ENCODE data around the gene COPZ1.

COPZ1 gene

DNA sequence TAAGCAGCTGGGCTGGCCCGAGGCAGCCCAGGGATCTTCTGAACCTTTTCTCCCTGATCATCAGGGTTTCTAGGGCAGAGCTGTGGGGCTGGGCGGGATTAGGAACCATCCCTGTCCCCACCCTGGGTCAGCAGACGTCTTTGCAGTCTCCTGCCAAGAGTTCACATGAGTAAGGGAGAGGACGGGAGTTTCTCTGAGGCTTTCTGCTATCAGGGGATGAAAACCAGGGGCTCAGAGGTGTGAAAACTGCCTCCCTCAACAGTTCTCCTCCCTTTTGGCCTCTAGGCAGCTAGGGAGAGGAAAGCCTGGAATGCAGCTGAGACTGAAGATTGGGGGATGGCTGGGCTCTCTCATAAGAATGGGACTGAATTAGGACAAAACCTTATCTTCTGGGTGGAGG lies 51.7 kb downstream of the COPZ1 start:
- Histone ChIP-seq H3K14ac (ENCODE audit: low read length) (no peak overlapping the region), H2AFZ (ENCODE audit: low read length) (no peak overlapping the region), H3K18ac (ENCODE audit: low read length) (no peak overlapping the region), H3K4me2 (ENCODE audit: insufficient read depth, low read length, poor library complexity, severe bottlenecking) (no peak overlapping the region), H2BK15ac (ENCODE audit: low read length) (no peak overlapping the region), H3K4ac (ENCODE audit: low read length) (no peak overlapping the region), H2BK120ac (ENCODE audit: low read depth, low read length) (no peak overlapping the region), H4K8ac (ENCODE audit: low read depth, low read length) (no peak overlapping the region), H3K9me3 (replicated peaks in 1 of 2; ENCODE audit: control insufficient read depth in 2 of 2, insufficient read depth in 1 of 2, low read depth in 1 of 2, low read length in 2 of 2) (no peaks in the 10 kb centered on the region), H2AK5ac (ENCODE audit: low read depth, low read length) (no peak overlapping the region), H2BK5ac (ENCODE audit: low read length) (no peak overlapping the region), H3K79me1 (ENCODE audit: low read depth, low read length) (peaks cover 6% of the 10 kb centered on the region), H3K23ac (ENCODE audit: low read depth, low read length, poor library complexity) (no peak overlapping the region), H3K9ac (ENCODE audit: low read depth, low read length, poor library complexity) (no peak overlapping the region), H3K4me1 (ENCODE audit: control insufficient read depth in 2 of 2, insufficient read depth in 1 of 2, low read depth in 1 of 2, low read length in 2 of 2) (peaks cover 10 to 16% of the 10 kb centered on the region in 2 donors), H3K27ac (replicated peaks; ENCODE audit: low read length) (no peak overlapping the region), H3K4me3 (ENCODE audit: low read length in 2 of 2) (no peak overlapping the region), H2BK12ac (ENCODE audit: low read length) (no peak overlapping the region), H4K91ac (ENCODE audit: low read depth, low read length, poor library complexity) (no peak overlapping the region), H3K36me3 (replicated peaks in 1 of 2; ENCODE audit: control insufficient read depth in 2 of 2, insufficient read depth in 2 of 2, low read length in 2 of 2) (peaks cover 6 to 10% of the 10 kb centered on the region in 2 donors), H3K27me3 (ENCODE audit: control insufficient read depth in 3 of 3, insufficient read depth in 3 of 3, low read depth in 1 of 3, low read length in 3 of 3) (no peaks in the 10 kb centered on the region)
- no CpG with 5 or more reads among the region's 4 CpGs for WGBS, 2 donors (ENCODE audit: extremely low coverage in 2 of 2, insufficient read length in 2 of 2, insufficient replicate concordance in 1 of 2)
- DNase-seq (ENCODE audit: low spot score), result no peak

DNA sequence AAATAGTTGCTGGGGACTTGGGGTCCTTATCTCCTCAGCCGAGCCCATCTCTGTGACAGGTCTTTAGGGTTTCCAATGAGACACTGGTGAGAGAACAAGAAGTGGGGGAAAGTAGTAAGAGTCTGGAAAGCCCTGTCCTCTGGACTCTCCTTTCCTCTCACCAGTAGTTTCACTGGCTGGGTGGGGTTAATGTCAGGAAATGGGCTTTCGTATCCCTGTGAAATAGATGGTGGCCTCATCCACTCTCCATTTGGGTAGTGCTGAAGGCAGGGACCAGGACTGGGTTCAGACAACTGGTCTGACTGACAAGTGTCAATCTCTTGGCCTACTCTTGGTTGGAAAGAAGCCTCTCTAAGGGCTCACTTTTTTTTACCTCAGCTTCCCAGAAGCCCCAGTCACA lies 52.1 kb downstream of the COPZ1 start:
- H4K91ac ChIP-seq (ENCODE audit: low read depth, low read length, poor library complexity), result no peak overlapping the region
- H3K9me3 ChIP-seq (replicated peaks in 1 of 2; ENCODE audit: control insufficient read depth in 2 of 2, insufficient read depth in 1 of 2, low read depth in 1 of 2, low read length in 2 of 2), result no peaks in the 10 kb centered on the region
- H3K27me3 ChIP-seq (ENCODE audit: control insufficient read depth in 3 of 3, insufficient read depth in 3 of 3, low read depth in 1 of 3, low read length in 3 of 3), result no peaks in the 10 kb centered on the region
- H3K18ac ChIP-seq (ENCODE audit: low read length), result no peak overlapping the region
- H2AK5ac ChIP-seq (ENCODE audit: low read depth, low read length), result no peak overlapping the region
- no peak overlapping the region for H3K27ac ChIP-seq (replicated peaks; ENCODE audit: low read length)
- no CpG with 5 or more reads among the region's 2 CpGs for WGBS, 2 donors (ENCODE audit: extremely low coverage in 2 of 2, insufficient read length in 2 of 2, insufficient replicate concordance in 1 of 2)
- no peak overlapping the region for H2BK5ac ChIP-seq (ENCODE audit: low read length)
- no peak overlapping the region for H2BK15ac ChIP-seq (ENCODE audit: low read length)
- no peak overlapping the region for H3K4ac ChIP-seq (ENCODE audit: low read length)
- no peak for DNase-seq (ENCODE audit: low spot score)
- no peak overlapping the region for H3K4me3 ChIP-seq (ENCODE audit: low read length in 2 of 2)
- peaks cover 6% of the 10 kb centered on the region for H3K79me1 ChIP-seq (ENCODE audit: low read depth, low read length)
- peaks cover 10 to 16% of the 10 kb centered on the region in 2 donors for H3K4me1 ChIP-seq (ENCODE audit: control insufficient read depth in 2 of 2, insufficient read depth in 1 of 2, low read depth in 1 of 2, low read length in 2 of 2)
- H3K14ac ChIP-seq (ENCODE audit: low read length), result no peak overlapping the region
- no peak overlapping the region for H3K9ac ChIP-seq (ENCODE audit: low read depth, low read length, poor library complexity)
- H2BK120ac ChIP-seq (ENCODE audit: low read depth, low read length), result no peak overlapping the region
- no peak overlapping the region for H4K8ac ChIP-seq (ENCODE audit: low read depth, low read length)
- no peak overlapping the region for H2BK12ac ChIP-seq (ENCODE audit: low read length)
- H3K4me2 ChIP-seq (ENCODE audit: insufficient read depth, low read length, poor library complexity, severe bottlenecking), result no peak overlapping the region
- no peak overlapping the region for H3K23ac ChIP-seq (ENCODE audit: low read depth, low read length, poor library complexity)
- no peak overlapping the region for H2AFZ ChIP-seq (ENCODE audit: low read length)
- H3K36me3 ChIP-seq (replicated peaks in 1 of 2; ENCODE audit: control insufficient read depth in 2 of 2, insufficient read depth in 2 of 2, low read length in 2 of 2), result peaks cover 6% of the 10 kb centered on the region in 2 donors

DNA sequence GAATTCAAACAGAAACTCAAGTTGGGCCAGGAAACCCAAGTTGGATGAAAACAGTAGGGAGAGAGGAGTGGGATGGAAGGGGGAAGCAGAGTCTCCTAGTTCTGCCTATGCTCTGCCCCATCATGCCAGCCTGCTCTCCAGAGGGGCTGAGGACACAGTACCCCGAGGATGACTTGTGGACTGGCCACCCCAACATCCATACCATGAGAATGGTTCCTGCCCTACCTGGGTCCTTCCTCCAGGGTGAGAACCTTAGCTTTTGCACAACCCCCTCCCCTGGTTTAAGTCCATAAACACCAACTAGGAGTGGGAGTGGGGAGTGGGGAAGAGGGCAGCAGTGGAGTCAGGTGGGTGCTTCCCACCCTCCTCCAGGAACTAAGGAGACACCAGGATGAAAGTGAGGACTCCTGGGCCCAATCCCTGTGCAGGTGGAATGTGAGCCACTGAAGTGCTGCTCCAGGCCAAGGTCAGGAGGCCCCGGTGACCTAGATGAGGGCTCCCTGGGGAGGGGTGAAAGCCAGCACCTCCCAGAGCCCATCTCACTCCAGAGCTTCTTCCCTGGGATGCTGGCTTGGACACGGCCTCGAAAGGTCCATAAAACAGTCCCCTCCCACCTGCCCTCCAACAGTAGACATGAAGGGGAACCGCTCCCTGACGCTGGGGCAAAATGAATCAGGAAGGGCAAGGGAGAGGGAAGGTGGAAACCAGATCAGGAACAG lies 53.0 kb downstream of the COPZ1 start:
- WGBS, 2 donors (ENCODE audit: extremely low coverage in 2 of 2, insufficient read length in 2 of 2, insufficient replicate concordance in 1 of 2), result no CpG with 5 or more reads among the region's 6 CpGs
- peaks cover 6% of the 10 kb centered on the region for H3K79me1 ChIP-seq (ENCODE audit: low read depth, low read length)
- H2AFZ ChIP-seq (ENCODE audit: low read length), result no peak overlapping the region
- H2BK12ac ChIP-seq (ENCODE audit: low read length), result no peak overlapping the region
- peak overlapping the region; percentile 49 for H2AK5ac ChIP-seq (ENCODE audit: low read depth, low read length)
- H4K91ac ChIP-seq (ENCODE audit: low read depth, low read length, poor library complexity), result peak overlapping the region; percentile 61
- H3K4ac ChIP-seq (ENCODE audit: low read length), result no peak overlapping the region
- H3K36me3 ChIP-seq (replicated peaks in 1 of 2; ENCODE audit: control insufficient read depth in 2 of 2, insufficient read depth in 2 of 2, low read length in 2 of 2), result peaks cover 3 to 6% of the 10 kb centered on the region in 2 donors
- H3K27me3 ChIP-seq (ENCODE audit: control insufficient read depth in 3 of 3, insufficient read depth in 3 of 3, low read depth in 1 of 3, low read length in 3 of 3), result no peaks in the 10 kb centered on the region
- H4K8ac ChIP-seq (ENCODE audit: low read depth, low read length), result no peak overlapping the region
- peak overlapping the region; percentile 24 for H2BK15ac ChIP-seq (ENCODE audit: low read length)
- peak overlapping the region; percentile 84 for H3K4me2 ChIP-seq (ENCODE audit: insufficient read depth, low read length, poor library complexity, severe bottlenecking)
- H3K9me3 ChIP-seq (replicated peaks in 1 of 2; ENCODE audit: control insufficient read depth in 2 of 2, insufficient read depth in 1 of 2, low read depth in 1 of 2, low read length in 2 of 2), result no peaks in the 10 kb centered on the region
- no peak for DNase-seq (ENCODE audit: low spot score)
- H3K9ac ChIP-seq (ENCODE audit: low read depth, low read length, poor library complexity), result peak overlapping the region; percentile 71
- H2BK120ac ChIP-seq (ENCODE audit: low read depth, low read length), result no peak overlapping the region
- H3K4me1 ChIP-seq (ENCODE audit: control insufficient read depth in 2 of 2, insufficient read depth in 1 of 2, low read depth in 1 of 2, low read length in 2 of 2), result peaks cover 10 to 16% of the 10 kb centered on the region in 2 donors
- peak overlapping the region; percentile 62 to 74 for H3K4me3 ChIP-seq (ENCODE audit: low read length in 2 of 2)
- H3K27ac ChIP-seq (replicated peaks; ENCODE audit: low read length), result no peak overlapping the region
- no peak overlapping the region for H3K18ac ChIP-seq (ENCODE audit: low read length)
- no peak overlapping the region for H3K14ac ChIP-seq (ENCODE audit: low read length)
- H3K23ac ChIP-seq (ENCODE audit: low read depth, low read length, poor library complexity), result no peak overlapping the region
- no peak overlapping the region for H2BK5ac ChIP-seq (ENCODE audit: low read length)

DNA sequence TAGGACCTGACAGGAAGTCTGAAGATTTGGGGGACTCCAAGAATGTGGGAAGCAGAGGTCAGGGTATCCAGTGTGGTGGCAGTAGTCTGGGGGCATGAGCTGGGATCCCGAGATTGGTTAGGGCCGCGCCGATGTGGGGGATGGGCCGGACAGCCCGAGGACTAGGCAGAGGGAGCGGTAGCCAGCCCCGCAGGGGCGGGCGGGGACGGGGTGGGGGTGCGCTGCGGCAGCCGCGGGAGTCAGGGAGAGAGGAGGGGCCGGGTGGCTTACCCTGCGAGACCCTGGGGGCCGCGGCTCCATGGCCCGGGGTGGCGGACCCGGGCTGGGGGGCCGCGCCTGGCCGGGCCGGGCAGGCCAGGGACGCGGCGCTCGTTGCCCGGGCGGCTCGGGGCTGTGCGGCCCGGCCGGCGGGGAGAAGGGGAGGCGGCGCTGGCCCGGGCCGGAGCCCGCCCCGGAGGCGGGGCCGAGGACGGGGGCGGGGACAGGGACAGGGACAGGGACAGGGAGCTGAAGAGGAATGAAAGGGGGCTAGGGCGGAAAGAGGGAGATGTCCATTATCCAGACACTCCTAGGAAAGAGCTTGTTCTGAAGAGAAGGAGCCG lies 54.0 kb downstream of the COPZ1 start:
- no peaks in the 10 kb centered on the region for H3K9me3 ChIP-seq (replicated peaks in 1 of 2; ENCODE audit: control insufficient read depth in 2 of 2, insufficient read depth in 1 of 2, low read depth in 1 of 2, low read length in 2 of 2)
- no CpG with 5 or more reads among the region's 49 CpGs for WGBS, 2 donors (ENCODE audit: extremely low coverage in 2 of 2, insufficient read length in 2 of 2, insufficient replicate concordance in 1 of 2)
- no peak overlapping the region for H4K91ac ChIP-seq (ENCODE audit: low read depth, low read length, poor library complexity)
- H2AFZ ChIP-seq (ENCODE audit: low read length), result peak overlapping the region; percentile 85
- H2BK120ac ChIP-seq (ENCODE audit: low read depth, low read length), result no peak overlapping the region
- peaks cover 6% of the 10 kb centered on the region for H3K79me1 ChIP-seq (ENCODE audit: low read depth, low read length)
- H3K27me3 ChIP-seq (ENCODE audit: control insufficient read depth in 3 of 3, insufficient read depth in 3 of 3, low read depth in 1 of 3, low read length in 3 of 3), result no peaks in the 10 kb centered on the region
- H3K9ac ChIP-seq (ENCODE audit: low read depth, low read length, poor library complexity), result peak overlapping the region; percentile 15
- H4K8ac ChIP-seq (ENCODE audit: low read depth, low read length), result no peak overlapping the region
- peaks cover 0 to 4% of the 10 kb centered on the region in 2 donors for H3K36me3 ChIP-seq (replicated peaks in 1 of 2; ENCODE audit: control insufficient read depth in 2 of 2, insufficient read depth in 2 of 2, low read length in 2 of 2)
- peak overlapping the region; percentile 51 for H2AK5ac ChIP-seq (ENCODE audit: low read depth, low read length)
- H3K4me2 ChIP-seq (ENCODE audit: insufficient read depth, low read length, poor library complexity, severe bottlenecking), result peak overlapping the region; percentile 84
- H3K14ac ChIP-seq (ENCODE audit: low read length), result no peak overlapping the region
- H3K18ac ChIP-seq (ENCODE audit: low read length), result peak overlapping the region; percentile 81
- peak overlapping the region; percentile 63 for H3K27ac ChIP-seq (replicated peaks; ENCODE audit: low read length)
- peak overlapping the region; percentile 62 to 74 for H3K4me3 ChIP-seq (ENCODE audit: low read length in 2 of 2)
- peak overlapping the region; percentile 25 for H2BK5ac ChIP-seq (ENCODE audit: low read length)
- peaks cover 10 to 17% of the 10 kb centered on the region in 2 donors for H3K4me1 ChIP-seq (ENCODE audit: control insufficient read depth in 2 of 2, insufficient read depth in 1 of 2, low read depth in 1 of 2, low read length in 2 of 2)
- no peak overlapping the region for H2BK12ac ChIP-seq (ENCODE audit: low read length)
- H3K4ac ChIP-seq (ENCODE audit: low read length), result no peak overlapping the region
- no peak for DNase-seq (ENCODE audit: low spot score)
- no peak overlapping the region for H3K23ac ChIP-seq (ENCODE audit: low read depth, low read length, poor library complexity)
- no peak overlapping the region for H2BK15ac ChIP-seq (ENCODE audit: low read length)

Data from neuronal stem cell (in vitro differentiated cells).